GM13976 (cell line): ENCODE results near the gene APOB.

ENCODE experiments used
- DNase-seq: peaks from one replicate; pipeline ENCODE4 v3.0.0; 2012; ENCODE audit warnings: low spot score
- CTCF ChIP-seq: IDR thresholded peaks from 2 replicates; pipeline ENCODE4 v1.5.1; 2012; ENCODE audit warnings: borderline replicate concordance, mild to moderate bottlenecking; ENCODE audit not compliant: insufficient read depth; ENCODE audit errors: extremely low read depth, missing control alignments, control extremely low read depth
- in situ Hi-C: fragments of 300-500 bp; cut with MboI; formaldehyde crosslinking; loops from one replicate; pipeline ENCODE4 v1.12.0; 2022; ENCODE audit warnings: low sequenced_read_pairs, mixed read lengths, inconsistent platforms; ENCODE audit not compliant: unreplicated experiment

Gene APOB

DNA sequence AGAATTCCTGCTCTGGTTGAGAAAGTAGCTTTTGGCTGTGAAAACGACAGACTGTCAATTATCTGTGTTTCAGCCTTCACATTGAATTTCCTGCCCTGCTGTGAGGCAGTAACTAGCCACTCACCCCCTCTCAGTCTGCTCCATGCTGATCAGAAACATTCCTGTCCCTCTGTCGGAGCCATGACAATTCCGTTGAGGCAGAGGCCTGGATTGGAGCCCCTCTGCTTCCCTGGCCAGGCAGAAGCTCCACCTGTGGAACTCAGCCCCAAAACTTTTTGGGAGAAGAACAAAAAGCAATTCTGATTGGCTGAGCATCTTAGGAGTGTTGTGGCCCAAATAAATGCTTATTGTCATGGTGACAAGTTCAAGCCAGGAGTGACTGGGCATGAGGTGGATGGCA, 60.0 kb downstream of the APOB start:
- TF ChIP-seq CTCF = no peak
- in situ Hi-C loops = no loop called here
- DNase-seq = no peak

DNA sequence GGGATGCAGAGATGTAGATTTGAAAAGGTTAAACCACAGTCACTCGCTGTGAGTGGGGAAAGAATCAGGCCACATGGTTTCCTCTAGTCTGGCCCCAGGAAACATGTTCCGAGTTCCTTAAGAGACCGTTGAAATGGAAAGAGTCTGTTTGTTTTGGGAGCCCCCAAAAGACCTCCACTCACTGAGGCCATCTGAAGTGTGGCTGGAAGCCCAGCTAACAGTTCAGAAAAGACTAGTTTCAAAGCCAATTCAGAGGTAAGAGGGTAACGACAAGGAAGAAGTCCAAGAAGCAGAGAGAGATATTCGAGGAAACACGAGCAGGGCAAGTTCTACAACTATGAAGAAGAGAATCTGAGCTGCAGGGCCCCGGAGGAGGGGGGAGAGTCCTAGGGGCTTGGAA, 61.0 kb downstream of the APOB start:
- in situ Hi-C loops = no loop called here
- no peak for DNase-seq
- TF ChIP-seq CTCF = no peak

- in situ Hi-C loops = no loop called here
- no peak for DNase-seq
- TF ChIP-seq CTCF = no peak
Measured at GRCh38 chr2:20977520-20978180, 66.2 kb downstream of the APOB start.

- TF ChIP-seq CTCF = no peak
- DNase-seq = no peak
- in situ Hi-C loops = no loop called here
Measured at GRCh38 chr2:20976527-20976926, 67.3 kb downstream of the APOB start.

DNA sequence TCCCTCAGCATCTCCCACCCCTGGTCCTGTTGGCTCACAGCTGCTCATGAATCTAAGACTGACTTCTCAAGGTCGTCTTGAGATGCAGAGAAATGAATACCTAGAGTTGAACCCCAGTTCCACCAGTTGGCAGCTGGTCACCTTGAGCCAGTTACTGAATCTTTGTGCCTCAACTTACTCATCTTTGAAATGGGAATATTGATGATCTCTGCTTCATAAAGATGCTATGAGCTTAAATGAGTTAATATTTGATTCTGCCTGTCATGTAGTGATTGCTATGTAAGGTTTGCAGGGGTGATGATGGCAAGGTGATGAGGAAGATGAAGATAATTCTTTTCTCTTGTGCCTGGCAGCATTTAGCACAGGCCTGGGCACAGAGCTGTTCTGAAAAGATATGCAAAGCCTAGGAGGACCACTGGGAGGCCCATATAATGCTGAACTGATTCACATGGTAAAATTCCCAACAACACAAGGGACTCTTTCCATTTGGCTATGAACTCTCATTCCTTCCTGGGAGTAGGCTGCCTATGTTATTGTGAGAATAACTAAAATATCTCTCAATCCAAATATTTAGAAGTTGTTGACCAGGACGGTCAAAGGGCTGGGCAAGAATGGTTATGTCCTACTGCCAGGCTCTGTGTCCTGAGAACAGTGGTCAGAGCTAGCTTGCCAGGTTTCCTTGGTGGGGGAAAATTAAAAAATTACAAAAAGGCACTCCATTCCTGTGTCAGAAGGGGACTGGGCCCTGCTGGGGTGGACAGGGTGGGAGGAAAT, 70.9 kb downstream of the APOB start:
- DNase-seq = no peak
- in situ Hi-C loops = no loop called here
- TF ChIP-seq CTCF = no peak

- DNase-seq = no peak
- in situ Hi-C loops = no loop called here
- no peak for TF ChIP-seq CTCF
Measured at GRCh38 chr2:20972110-20972509, 71.8 kb downstream of the APOB start.

DNA sequence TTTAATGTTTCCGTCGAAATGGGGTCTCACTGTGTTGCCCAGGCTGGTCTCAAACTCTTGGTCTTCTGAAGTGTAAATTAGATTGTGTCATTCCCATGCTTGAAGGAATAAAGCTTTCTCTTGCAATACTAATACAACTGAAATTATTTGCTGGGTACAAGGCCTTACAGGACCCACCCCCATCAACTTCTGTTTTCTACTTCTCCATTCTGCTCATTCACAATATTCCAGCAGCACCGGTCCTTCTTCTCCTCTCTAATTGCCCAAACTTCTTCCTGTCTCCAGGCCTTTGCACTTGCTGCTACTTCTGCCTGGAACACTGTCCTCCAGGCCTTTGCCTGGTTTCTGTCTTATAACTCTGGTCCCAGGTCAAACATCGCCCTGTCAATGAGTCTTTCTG, 73.8 kb downstream of the APOB start:
- DNase-seq = no peak
- TF ChIP-seq CTCF = no peak
- in situ Hi-C loops = no loop called here
